ENCODE data around the gene DBNDD1. TPM values are rescaled to one million over a fixed set of nuclear protein-coding genes. Genes with fewer than 3 reads are reported as not detected.

The DBNDD1 gene
- polyA plus RNA-seq, 1 of the 3 experiments (the other 2 are of a cell fraction), result 27.9 TPM

DNA sequence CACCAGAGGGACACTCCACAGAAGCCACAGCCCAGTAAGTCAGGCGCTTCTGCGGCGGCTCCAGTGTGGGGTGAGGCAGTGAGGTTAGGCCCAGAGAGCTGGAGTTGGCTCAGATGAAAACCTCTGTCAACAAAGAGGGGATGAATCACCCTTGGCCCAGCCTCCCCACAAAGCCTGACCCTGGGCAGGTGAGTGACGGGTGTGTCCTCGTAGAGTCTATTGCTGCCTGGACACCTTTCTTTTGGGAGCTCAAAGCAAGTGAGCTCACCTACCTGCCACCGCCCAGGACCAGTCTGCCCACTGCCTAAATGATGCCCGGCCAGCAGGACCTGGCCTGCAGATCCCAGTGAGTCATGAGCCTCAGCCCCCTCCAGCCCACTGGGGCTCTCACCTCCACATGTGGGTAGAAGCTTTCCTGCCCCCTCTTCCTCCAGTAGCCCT lies 24.9 kb upstream of the DBNDD1 start:
- no peaks in the 10 kb centered on the region for H3K27me3 ChIP-seq (ENCODE audit: insufficient read depth)
- 82% methylated on average over 6 of the region's 7 CpGs for WGBS (ENCODE audit: low lambda C conversion rate)
- no peaks in the 10 kb centered on the region for H3K9me2 ChIP-seq
- no peak overlapping the region for H2AFZ ChIP-seq (ENCODE audit: low read depth)
- H3F3A ChIP-seq (replicated peaks; ENCODE audit: insufficient read depth), result peaks cover 5% of the 10 kb centered on the region
- TF ChIP-seq EZH2phosphoT487 (IDR thresholded peaks at IDR 0.05; ENCODE audit: borderline replicate concordance, low read depth) (no peak), CTCF (IDR thresholded peaks at IDR 0.05) (no peak), RXRA (IDR thresholded peaks at IDR 0.05; ENCODE audit: borderline replicate concordance, low read depth) (no peak), MXI1 (IDR thresholded peaks at IDR 0.05; ENCODE audit: low read depth, low read length) (no peak), EP300 (IDR thresholded peaks at IDR 0.05; ENCODE audit: borderline replicate concordance in 1 of 2, low read depth in 1 of 2, low read length in 1 of 2) (no peak), RFX5 (IDR thresholded peaks at IDR 0.05; ENCODE audit: low read length) (no peak), GATA2 (CRISPR knock-in tag; IDR thresholded peaks at IDR 0.05) (no peak), FOXM1 (IDR thresholded peaks at IDR 0.05; ENCODE audit: low read depth) (no peak), TAF1 (IDR thresholded peaks at IDR 0.05; ENCODE audit: borderline replicate concordance, low read depth, low read length) (no peak), CHD2 (IDR thresholded peaks at IDR 0.05; ENCODE audit: low read length, partially characterized antibody) (no peak), RAD21 (IDR thresholded peaks at IDR 0.05; ENCODE audit: low read length) (no peak)
- H3K36me3 ChIP-seq (replicated peaks in 1 of 2; ENCODE audit: control insufficient read depth in 1 of 2, insufficient read depth in 2 of 2, low read length in 1 of 2), result peaks cover 4 to 12% of the 10 kb centered on the region in 2 experiments
- no peaks in the 10 kb centered on the region for H4K20me1 ChIP-seq (ENCODE audit: insufficient read depth)
- peaks cover 12 to 17% of the 10 kb centered on the region in 2 experiments; a peak in 3 of 4 replicates for H3K4me1 ChIP-seq (ENCODE audit: control insufficient read depth in 1 of 2, insufficient read depth in 2 of 2, low read depth in 1 of 2, low read length in 1 of 2)
- ChIA-PET POLR2A (no interaction called here), CTCF (interaction anchor here (0.8 to 3.3 kb wide), 2 partner anchors 24 to 38 kb away, joined by 4 to 15 read pairs; partner anchors contain the start of gene DBNDD1)
- no peaks in the 10 kb centered on the region for H3K9me3 ChIP-seq
- H3K79me2 ChIP-seq (ENCODE audit: insufficient read depth), result no peaks in the 10 kb centered on the region
- no peak overlapping the region for H3K4me3 ChIP-seq (ENCODE audit: low read depth in 2 of 2, low read length in 1 of 2)
- no peak overlapping the region for H3K9ac ChIP-seq
- H3K4me2 ChIP-seq, result no peak overlapping the region
- no peak overlapping the region for H3K27ac ChIP-seq (ENCODE audit: low read depth in 2 of 2, low read length in 1 of 2)
- no peak for DNase-seq

DNA sequence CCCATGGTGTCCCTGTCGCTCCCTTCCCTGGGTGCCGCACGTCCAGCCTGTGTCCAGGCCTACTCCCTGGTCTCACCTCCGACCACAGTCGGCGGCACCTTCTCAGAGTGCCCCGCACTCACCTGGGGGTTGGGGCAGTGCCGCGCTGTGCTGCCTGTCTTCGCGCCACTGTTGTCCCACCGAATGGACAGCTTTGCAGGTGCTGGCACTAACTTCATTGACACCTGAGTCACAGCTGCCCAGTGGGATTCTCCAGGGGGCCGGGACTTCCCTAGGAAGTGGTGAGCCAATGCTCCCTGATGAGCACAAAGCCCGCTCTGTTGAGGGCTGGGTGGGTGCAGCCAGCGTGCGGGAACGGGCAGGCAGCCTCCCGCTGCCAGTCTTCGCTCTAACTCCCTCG lies 24.3 kb upstream of the DBNDD1 start:
- peaks cover 12 to 17% of the 10 kb centered on the region in 2 experiments; a peak in 3 of 4 replicates for H3K4me1 ChIP-seq (ENCODE audit: control insufficient read depth in 1 of 2, insufficient read depth in 2 of 2, low read depth in 1 of 2, low read length in 1 of 2)
- ChIA-PET POLR2A (no interaction called here), CTCF (interaction anchor here (1.3 kb wide), 1 partner anchor 23 kb away, joined by 4 read pairs; no protein-coding TSS in a partner anchor)
- H3K9me2 ChIP-seq, result no peaks in the 10 kb centered on the region
- H3K9ac ChIP-seq, result no peak overlapping the region
- no peak for DNase-seq
- no peak overlapping the region for H3K27ac ChIP-seq (ENCODE audit: low read depth in 2 of 2, low read length in 1 of 2)
- H2AFZ ChIP-seq (ENCODE audit: low read depth), result no peak overlapping the region
- no peaks in the 10 kb centered on the region for H3K27me3 ChIP-seq (ENCODE audit: insufficient read depth)
- H3K79me2 ChIP-seq (ENCODE audit: insufficient read depth), result no peaks in the 10 kb centered on the region
- no peaks in the 10 kb centered on the region for H4K20me1 ChIP-seq (ENCODE audit: insufficient read depth)
- no peak overlapping the region for H3K4me2 ChIP-seq
- H3K9me3 ChIP-seq, result no peaks in the 10 kb centered on the region
- H3K4me3 ChIP-seq (ENCODE audit: low read depth in 2 of 2, low read length in 1 of 2), result no peak overlapping the region
- peaks cover 4 to 17% of the 10 kb centered on the region in 2 experiments for H3K36me3 ChIP-seq (replicated peaks in 1 of 2; ENCODE audit: control insufficient read depth in 1 of 2, insufficient read depth in 2 of 2, low read length in 1 of 2)
- WGBS (ENCODE audit: low lambda C conversion rate), result 96% methylated on average over 13 of the region's 20 CpGs
- peaks cover 5% of the 10 kb centered on the region for H3F3A ChIP-seq (replicated peaks; ENCODE audit: insufficient read depth)
- TF ChIP-seq NRF1 (IDR thresholded peaks at IDR 0.05; ENCODE audit: low read depth, low read length), result no peak
- TF ChIP-seq FOXJ3 (CRISPR knock-in tag; IDR thresholded peaks at IDR 0.05), result no peak
- no peak for TF ChIP-seq USF2 (IDR thresholded peaks at IDR 0.05; ENCODE audit: borderline replicate concordance, low read depth, low read length)
- no peak for TF ChIP-seq ELF1 (IDR thresholded peaks at IDR 0.05)
- no peak for TF ChIP-seq IRF3 (IDR thresholded peaks at IDR 0.05; ENCODE audit: low read depth, low read length)
- TF ChIP-seq RFX5 (IDR thresholded peaks at IDR 0.05; ENCODE audit: low read length), result no peak
- TF ChIP-seq FOXM1 (IDR thresholded peaks at IDR 0.05; ENCODE audit: low read depth), result no peak
- no peak for TF ChIP-seq NFIC (IDR thresholded peaks at IDR 0.05; ENCODE audit: borderline replicate concordance)
- TF ChIP-seq, protein P1, sequence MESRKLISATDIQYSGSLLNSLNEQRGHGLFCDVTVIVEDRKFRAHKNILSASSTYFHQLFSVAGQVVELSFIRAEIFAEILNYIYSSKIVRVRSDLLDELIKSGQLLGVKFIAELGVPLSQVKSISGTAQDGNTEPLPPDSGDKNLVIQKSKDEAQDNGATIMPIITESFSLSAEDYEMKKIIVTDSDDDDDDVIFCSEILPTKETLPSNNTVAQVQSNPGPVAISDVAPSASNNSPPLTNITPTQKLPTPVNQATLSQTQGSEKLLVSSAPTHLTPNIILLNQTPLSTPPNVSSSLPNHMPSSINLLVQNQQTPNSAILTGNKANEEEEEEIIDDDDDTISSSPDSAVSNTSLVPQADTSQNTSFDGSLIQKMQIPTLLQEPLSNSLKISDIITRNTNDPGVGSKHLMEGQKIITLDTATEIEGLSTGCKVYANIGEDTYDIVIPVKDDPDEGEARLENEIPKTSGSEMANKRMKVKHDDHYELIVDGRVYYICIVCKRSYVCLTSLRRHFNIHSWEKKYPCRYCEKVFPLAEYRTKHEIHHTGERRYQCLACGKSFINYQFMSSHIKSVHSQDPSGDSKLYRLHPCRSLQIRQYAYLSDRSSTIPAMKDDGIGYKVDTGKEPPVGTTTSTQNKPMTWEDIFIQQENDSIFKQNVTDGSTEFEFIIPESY (IDR thresholded peaks at IDR 0.05; ENCODE audit: borderline replicate concordance, low read depth), result no peak
- no peak for TF ChIP-seq CHD2 (IDR thresholded peaks at IDR 0.05; ENCODE audit: low read length, partially characterized antibody)

Measured in SK-N-SH (cell line).